Stimulated activated CD8-positive, alpha-beta memory T cell treated with anti-CD3 and anti-CD28 coated beads, Interleukin-12 subunit alpha, Interleukin-12 subunit beta, amount 100 ng/mL, for 4 hours (primary cell): ENCODE data around the gene CRTC2.

Source experiments
- DNase-seq: peaks from one replicate; pipeline ENCODE4 v3.0.0-alpha.2; 2020; ENCODE audit warnings: low read depth

CRTC2 gene

GRCh38 chr1:153976819-153977249 is 18.4 kb upstream of the CRTC2 start:
- no peak for DNase-seq

DNA sequence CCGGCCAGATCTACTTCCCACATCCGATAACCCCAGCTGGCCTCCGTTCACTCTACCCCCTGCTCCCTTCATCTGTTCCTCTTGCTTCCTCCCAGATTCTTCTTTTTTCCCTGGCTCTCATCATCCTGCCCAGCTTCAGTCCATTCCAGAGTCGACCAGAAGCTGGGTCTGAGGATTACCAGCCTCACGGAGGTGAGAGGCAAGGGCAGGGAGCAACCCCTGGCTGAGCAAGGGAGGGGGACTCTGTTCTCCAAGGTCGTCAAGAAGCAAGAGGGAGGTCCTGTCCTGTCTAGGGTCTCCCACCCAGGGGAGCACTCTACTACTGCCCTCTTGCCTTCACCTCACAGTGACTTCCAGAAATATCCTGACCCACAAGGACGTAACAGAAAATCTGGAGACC is 15.1 kb upstream of the CRTC2 start:
- no peak for DNase-seq

GRCh38 chr1:153973071-153973470 is 14.7 kb upstream of the CRTC2 start:
- no peak for DNase-seq

- DNase-seq, result no peak
Measured at GRCh38 chr1:153970346-153970745, 11.9 kb upstream of the CRTC2 start.

- DNase-seq, result no peak
Measured at GRCh38 chr1:153968972-153969371, 10.6 kb upstream of the CRTC2 start.

- no peak for DNase-seq
Measured at GRCh38 chr1:153968408-153968807, 10.0 kb upstream of the CRTC2 start.

GRCh38 chr1:153968000-153968363 is 9.6 kb upstream of the CRTC2 start:
- no peak for DNase-seq

- DNase-seq, result peak; percentile 67
Measured at GRCh38 chr1:153967107-153967999, 8.9 kb upstream of the CRTC2 start, which contains the start of gene CREB3L4. CREB3L4 (plus strand) TSS chr1:153967902; CDS start chr1:153968526, 624 bp downstream.

DNA sequence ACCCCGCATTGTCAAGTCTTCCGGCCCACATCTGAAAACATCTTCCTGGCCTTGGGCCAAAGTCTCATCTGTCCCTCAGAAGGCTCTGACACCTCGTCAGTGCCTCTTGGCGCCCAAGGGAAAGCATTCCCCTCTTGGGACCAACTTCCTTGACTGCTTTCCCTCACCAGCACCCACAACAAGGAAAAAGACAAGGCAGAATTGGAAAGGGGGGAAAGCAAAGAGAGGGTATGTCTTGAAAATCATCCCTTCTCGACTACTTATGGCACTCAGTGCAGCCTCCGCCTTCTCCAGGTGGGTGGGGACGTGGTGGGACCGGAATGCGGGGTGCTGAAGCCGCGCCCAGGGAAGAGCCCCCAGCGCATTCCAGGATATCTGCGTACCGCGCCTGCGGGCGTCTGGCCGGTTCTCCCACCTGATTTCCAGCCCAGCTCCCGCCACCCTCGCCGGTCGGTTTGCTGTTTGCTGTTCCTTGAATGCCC is 5.5 kb upstream of the CRTC2 start:
- no peak for DNase-seq

- peak; percentile 87 for DNase-seq
Measured at GRCh38 chr1:153963030-153963849, 4.8 kb upstream of the CRTC2 start, which contains the start of gene SLC39A1. SLC39A1 (minus strand) TSS chr1:153963537; CDS start chr1:153962715, 822 bp downstream.

- DNase-seq, result no peak
Measured at GRCh38 chr1:153962088-153963029, 3.9 kb upstream of the CRTC2 start.

- no peak for DNase-seq
Measured at GRCh38 chr1:153961421-153961820, 3.0 kb upstream of the CRTC2 start.

DNA sequence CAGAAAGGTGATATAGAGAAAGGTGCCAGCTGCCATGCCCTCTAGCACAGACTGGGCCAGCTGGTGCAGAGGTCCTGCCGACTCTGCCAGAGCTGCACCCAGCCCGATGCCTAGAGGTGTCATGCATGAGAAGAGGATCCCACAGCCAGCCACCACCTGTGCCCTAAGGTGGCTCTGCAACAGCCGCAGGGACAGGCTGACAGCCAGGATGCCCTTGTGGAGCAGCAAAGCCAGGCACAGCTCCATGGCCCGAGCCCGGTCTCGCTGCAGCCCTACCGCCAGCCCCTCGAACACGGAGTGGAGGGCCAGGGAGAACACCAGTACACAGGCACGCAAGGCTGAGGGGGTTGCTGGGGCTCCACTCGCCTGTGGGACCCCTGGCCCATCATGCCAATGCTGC is 1.8 kb upstream of the CRTC2 start:
- no peak for DNase-seq

GRCh38 chr1:153959454-153959853 is 1.0 kb upstream of the CRTC2 start:
- DNase-seq, result no peak

- DNase-seq, result no peak
Measured at GRCh38 chr1:153958961-153959260, 499 bp upstream of the CRTC2 start.

DNA sequence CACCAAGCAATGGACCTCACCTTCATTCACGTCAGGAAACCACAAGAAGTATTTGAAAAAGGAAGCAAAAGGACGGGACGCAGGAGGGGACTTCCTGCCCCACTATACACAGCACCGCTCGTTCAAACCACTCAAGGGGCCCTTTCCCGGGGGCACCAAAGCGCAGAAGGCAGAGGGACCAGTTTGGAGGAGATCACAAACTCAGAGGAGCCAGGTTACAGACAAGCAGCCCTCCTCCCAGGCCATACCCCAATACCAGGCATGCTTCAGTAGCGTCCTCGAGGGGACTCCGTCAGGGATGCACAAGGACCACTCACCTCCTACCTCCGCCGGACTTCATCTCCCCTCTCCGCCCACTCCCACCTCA is 685 bp downstream of the CRTC2 start:
- peak; percentile 14 for DNase-seq

- DNase-seq, result no peak
Measured at GRCh38 chr1:153956997-153957715, 1.3 kb downstream of the CRTC2 start.

DNA sequence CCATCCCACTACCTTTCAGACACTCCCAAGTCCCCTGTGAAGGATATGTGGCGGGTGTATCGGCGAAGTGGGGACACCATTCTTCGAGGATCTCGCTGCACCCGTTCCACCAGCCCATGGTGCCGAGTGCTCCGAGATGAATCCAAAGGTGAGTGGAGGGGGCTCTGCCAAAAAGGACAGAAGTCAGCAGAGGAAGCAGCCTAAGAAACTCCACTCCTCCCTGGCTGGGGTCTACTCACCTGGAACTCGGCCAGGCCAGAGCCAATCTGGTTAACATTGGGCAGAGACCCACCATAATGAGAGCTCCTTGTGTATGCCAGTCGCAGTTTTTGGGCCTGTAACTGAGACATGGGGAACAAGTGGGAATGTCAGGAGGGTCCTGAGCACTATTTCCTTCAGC is 3.6 kb downstream of the CRTC2 start:
- DNase-seq, result no peak

GRCh38 chr1:153953859-153954365 is 4.5 kb downstream of the CRTC2 start:
- DNase-seq, result no peak

DNA sequence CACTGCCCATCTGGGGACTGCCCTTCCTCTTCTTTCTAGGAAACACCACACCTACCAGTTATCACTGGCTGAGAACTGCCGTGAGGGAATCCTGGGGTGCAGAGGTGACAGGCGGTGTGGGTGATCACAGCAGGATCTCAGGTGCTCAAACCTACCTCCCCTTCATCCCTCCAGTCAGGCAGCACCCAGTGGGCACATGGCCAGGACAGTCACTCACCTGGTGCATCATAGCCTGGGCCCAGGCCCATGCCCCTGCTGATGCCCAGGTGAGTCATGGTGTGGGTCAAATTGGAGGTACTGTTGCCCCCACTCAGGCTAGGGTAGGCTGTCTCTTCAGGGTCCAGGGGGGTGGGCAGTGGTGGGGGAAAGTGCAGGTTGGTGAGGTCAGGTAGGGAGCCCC is 6.6 kb downstream of the CRTC2 start:
- DNase-seq, result no peak

DNA sequence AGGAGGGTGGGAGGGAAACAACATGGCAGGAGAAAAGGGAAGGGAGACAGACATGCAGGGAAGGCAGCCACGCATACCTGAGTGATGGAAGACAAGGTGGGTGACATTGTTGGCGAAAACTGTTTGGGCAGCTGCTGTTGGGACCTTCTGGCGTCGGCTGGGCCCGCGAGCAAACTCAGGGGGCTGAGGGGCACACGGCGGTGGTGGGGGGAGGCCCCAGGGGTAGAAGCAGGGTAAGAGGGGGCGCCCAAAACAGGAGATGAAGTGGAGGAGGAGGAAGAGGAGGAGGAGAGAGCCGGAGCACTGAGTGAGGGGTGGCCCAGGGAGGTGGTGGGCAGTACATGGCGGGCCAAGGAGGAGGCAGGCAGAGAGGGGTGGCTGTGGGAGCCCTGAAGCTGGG is 7.2 kb downstream of the CRTC2 start:
- no peak for DNase-seq
